HCT116 (cell line): ENCODE measurements around the gene GOLIM4. TPM values are rescaled to one million over a fixed set of nuclear protein-coding genes. Genes with fewer than 3 reads are reported as not detected.

Source experiments
- ATAC-seq: fragments of 200-7000 bp; cut with Tn5 transposase; 2 replicates; pipeline ENCODE4 v1.9.1; 2020; ENCODE audit warnings: mild to moderate bottlenecking, moderate library complexity
- BruUV-seq: library from RNA; stranded (reverse); fragments of 400-500 nt; replicated peaks from 2 replicates; lab custom pipeline; 2021; lab: Mats Ljungman, UMichigan
- CTCF ChIA-PET: fragments of 300-600 bp; sonication (Branson Sonifier 250); formaldehyde crosslinking; loops from one replicate; lab custom pipeline; 2021; ENCODE audit warnings: antibody characterized with exemption; lab: Charles Lee
- POLR2A ChIA-PET: fragments of 300-600, 350-600 bp; sonication (Branson Sonifier 250); formaldehyde crosslinking; loops from one replicate; lab custom pipeline; 2021; ENCODE audit warnings: antibody characterized with exemption; lab: Charles Lee
- RAD21 ChIA-PET, 2 experiments: fragments of 300-600 bp; sonication (Branson Sonifier 250); formaldehyde crosslinking; loops; one replicate each; lab custom pipeline; 2023; ENCODE audit warnings: low total read pairs in 2 of 2; ENCODE audit not compliant: uncharacterized antibody in 2 of 2, unreplicated experiment in 2 of 2, low non-redundant PET in 1 of 2; lab: Charles Lee
- DNase-seq: peaks from one replicate; pipeline ENCODE4 v3.0.0-alpha.2; 2010; ENCODE audit warnings: low read depth, low spot score
- H2AFZ ChIP-seq: fragments of 200-600 bp; shearing (Covaris generic), sonication (generic); 2 replicates; pipeline ENCODE4 v1.6.1; 2017; ENCODE audit warnings: low read depth, mixed run types, mixed read lengths, antibody characterized with exemption, low read length; ENCODE audit not compliant: poor library complexity, severe bottlenecking
- H3K27ac ChIP-seq: 2 replicates; pipeline ENCODE4 v1.5.1; 2012; ENCODE audit warnings: low read depth, low read length
- H3K27me3 ChIP-seq: fragments of 200-600 bp; sonication (generic); 2 replicates; pipeline ENCODE4 v1.6.1; 2016; ENCODE audit warnings: mixed run types, low read length, mixed read lengths; ENCODE audit not compliant: insufficient read depth
- H3K36me3 ChIP-seq, 2 experiments: fragments of 200-500 bp in 1 of 2; fragments of 200-600 bp in 1 of 2; sonication (Bioruptor generic) in 1 of 2; sonication (generic) in 1 of 2; 2 replicates each; pipeline versions ENCODE4 v1.5.1 to v1.6.1; 2014 to 2016; ENCODE audit warnings: low read length in 2 of 2, inconsistent platforms in 1 of 2, mixed read lengths in 1 of 2, mixed run types in 1 of 2; ENCODE audit not compliant: insufficient read depth in 2 of 2, control insufficient read depth in 1 of 2
- H3K4me1 ChIP-seq, 2 experiments: fragments of 200-600 bp in 1 of 2; sonication (generic) in 1 of 2; 2 replicates each; pipeline versions ENCODE4 v1.5.1 to v1.6.1; 2012 to 2017; ENCODE audit warnings: low read length in 2 of 2, inconsistent platforms in 1 of 2, mild to moderate bottlenecking in 1 of 2, mixed read lengths in 1 of 2, mixed run types in 1 of 2, moderate library complexity in 1 of 2; ENCODE audit not compliant: insufficient read depth in 2 of 2, control insufficient read depth in 1 of 2
- H3K4me2 ChIP-seq: fragments of 200-600 bp; sonication (generic); 2 replicates; pipeline ENCODE4 v1.6.1; 2017; ENCODE audit warnings: mixed run types, low read length, mixed read lengths
- H3K4me3 ChIP-seq, 2 experiments: fragments of 200-600 bp in 1 of 2; sonication (generic) in 1 of 2; replicated peaks in 1 of 2; 2 replicates each; pipeline ENCODE4 v1.5.1; 2011 to 2016; ENCODE audit warnings: low read length in 2 of 2, control low read depth in 1 of 2, low read depth in 1 of 2, mild to moderate bottlenecking in 1 of 2, mixed read lengths in 1 of 2, mixed run types in 1 of 2
- H3K79me2 ChIP-seq: fragments of 200-600 bp; sonication (generic); 2 replicates; pipeline ENCODE4 v1.6.1; 2017; ENCODE audit warnings: mild to moderate bottlenecking, mixed run types, low read length, moderate library complexity, mixed read lengths; ENCODE audit not compliant: insufficient read depth
- H3K9ac ChIP-seq: fragments of 200-600 bp; sonication (generic); 2 replicates; pipeline ENCODE4 v1.6.1; 2016; ENCODE audit warnings: low read length, mixed read lengths
- H3K9me2 ChIP-seq: fragments of 200-600 bp; sonication (generic), shearing (Covaris generic); 2 replicates; pipeline ENCODE4 v1.6.1; 2017; ENCODE audit warnings: mixed run types, mild to moderate bottlenecking, moderate library complexity; ENCODE audit not compliant: insufficient read depth
- H3K9me3 ChIP-seq, 2 experiments: fragments of 200-500 bp in 1 of 2; fragments of 200-600 bp in 1 of 2; sonication (Bioruptor generic) in 1 of 2; sonication (generic) in 1 of 2; 2 replicates each; pipeline ENCODE4 v1.6.1; 2014 to 2017; ENCODE audit warnings: low read length in 2 of 2, mixed read lengths in 2 of 2, inconsistent platforms in 1 of 2, low read depth in 1 of 2, mild to moderate bottlenecking in 1 of 2, mixed run types in 1 of 2, moderate library complexity in 1 of 2; ENCODE audit not compliant: control insufficient read depth in 1 of 2, insufficient read depth in 1 of 2
- H4K20me1 ChIP-seq: fragments of 200-600 bp; sonication (generic), shearing (Covaris generic); 2 replicates; pipeline ENCODE4 v1.6.1; 2017; ENCODE audit warnings: mixed run types, mild to moderate bottlenecking, moderate library complexity; ENCODE audit not compliant: insufficient read depth
- CBX3 ChIP-seq: IDR thresholded peaks from 2 replicates; pipeline ENCODE4 v1.6.1; 2012; ENCODE audit warnings: low read depth
- CEBPB ChIP-seq: IDR thresholded peaks from 2 replicates; pipeline ENCODE4 v1.6.1; 2012; ENCODE audit warnings: low read depth
- CTCF ChIP-seq, 3 experiments: fragments of 200-600 bp in 1 of 3; sonication (generic) in 1 of 3; IDR thresholded peaks in 2 of 3; conservative IDR thresholded peaks in 1 of 3; 2 replicates each; pipeline ENCODE4 v1.5.1; 2012 to 2017; ENCODE audit warnings: low read depth in 2 of 3, low read length in 2 of 3, antibody characterized with exemption in 1 of 3, borderline replicate concordance in 1 of 3, control low read depth in 1 of 3, mild to moderate bottlenecking in 1 of 3, mixed read lengths in 1 of 3, mixed run types in 1 of 3, moderate library complexity in 1 of 3; ENCODE audit not compliant: insufficient read depth in 1 of 3
- EGR1 ChIP-seq: IDR thresholded peaks from 2 replicates; pipeline ENCODE4 v1.6.1; 2012; ENCODE audit warnings: low read depth
- EZH2 ChIP-seq: fragments of 200-600 bp; sonication (generic); IDR thresholded peaks from 2 replicates; pipeline ENCODE4 v1.6.1; 2017; ENCODE audit warnings: antibody characterized with exemption, mixed run types
- FOSL1 ChIP-seq: IDR thresholded peaks from 2 replicates; pipeline ENCODE4 v1.6.1; 2012; ENCODE audit warnings: low read depth
- POLR2A ChIP-seq: IDR thresholded peaks from 2 replicates; pipeline ENCODE4 v1.7.0; 2011; ENCODE audit warnings: borderline replicate concordance; ENCODE audit not compliant: insufficient read depth, insufficient read length; ENCODE audit errors: extremely low read depth
- RAD21 ChIP-seq: IDR thresholded peaks from 2 replicates; pipeline ENCODE4 v1.6.1; 2012; ENCODE audit warnings: low read depth, mild to moderate bottlenecking
- REST ChIP-seq: IDR thresholded peaks from 2 replicates; pipeline ENCODE4 v1.6.1; 2012; ENCODE audit warnings: low read depth
- SIN3A ChIP-seq: IDR thresholded peaks from 2 replicates; pipeline ENCODE4 v1.6.1; 2012; ENCODE audit warnings: low read depth
- SRF ChIP-seq: IDR thresholded peaks from 2 replicates; pipeline ENCODE4 v1.6.1; 2012; ENCODE audit warnings: low read depth
- ZBTB33 ChIP-seq: IDR thresholded peaks from 2 replicates; pipeline ENCODE4 v1.6.1; 2011; ENCODE audit warnings: mild to moderate bottlenecking, low read length, moderate library complexity; ENCODE audit not compliant: insufficient replicate concordance; ENCODE audit errors: extremely low read depth
- intact Hi-C: fragments of 100-400 bp; cut with micrococcal nuclease; formaldehyde crosslinking; loops from 2 replicates; pipeline ENCODE4 v1.10.0; 2022
- total RNA-seq: library from RNA; stranded (reverse); gene quantifications from one replicate; pipeline ENCODE4 v1.2.1, GENCODE V29; 2021; ENCODE audit not compliant: unreplicated experiment
- TF ChIP-seq, protein P1 (sequence below): IDR thresholded peaks from 2 replicates; pipeline ENCODE4 v1.6.1; 2012

The GOLIM4 gene
- total RNA-seq, 1 experiment from 2014 or later, result 10.6 TPM

DNA sequence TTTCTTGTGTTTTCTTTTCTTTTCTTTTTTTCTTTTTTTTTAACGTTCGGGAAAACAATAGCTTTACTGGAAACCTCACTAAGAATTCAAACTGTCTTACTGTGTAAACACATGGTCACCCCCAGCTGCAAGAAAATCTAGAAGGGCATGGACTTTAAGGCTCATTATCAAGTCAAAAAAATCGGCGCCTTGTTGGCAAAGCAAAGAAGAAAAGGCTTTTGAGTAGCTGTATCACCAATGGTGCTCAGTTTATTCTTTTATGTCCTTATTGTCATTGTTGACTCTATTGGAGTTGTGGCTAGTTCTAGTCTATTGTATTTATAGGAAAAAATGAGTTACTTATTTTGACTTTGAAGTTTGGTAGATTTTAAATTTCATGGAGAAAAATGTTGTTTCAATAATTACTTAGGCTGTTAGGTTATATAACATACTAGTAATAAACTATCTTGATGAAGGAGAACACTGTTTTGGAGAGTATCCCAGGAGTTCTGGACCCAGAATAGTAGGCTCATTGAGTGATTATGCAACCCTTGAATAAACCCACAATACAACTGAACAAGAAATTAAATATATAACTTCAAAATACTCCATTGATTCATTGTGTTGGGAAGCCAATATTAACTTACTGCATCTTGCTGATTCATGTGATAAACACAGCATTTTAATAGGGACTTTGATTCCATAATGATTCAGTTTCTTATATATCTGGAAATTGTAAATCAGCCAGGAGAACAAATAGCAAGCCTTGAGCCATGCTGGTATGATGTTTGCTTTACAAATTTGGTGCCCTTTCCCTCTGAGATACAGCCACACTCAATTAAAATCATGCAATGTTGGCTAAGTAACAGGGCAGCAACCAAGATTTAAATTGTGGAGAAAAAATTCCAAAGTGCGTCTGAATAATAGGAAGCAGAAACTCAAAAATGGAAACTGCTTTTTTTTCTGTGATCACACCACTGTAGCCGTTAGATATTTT lies 27.8 kb upstream of the GOLIM4 start:
- intact Hi-C loops, result no loop called here
- Histone ChIP-seq H3K9me2 (no peaks in the 10 kb centered on the region), H3K4me3 (no peak overlapping the region), H3K27ac (no peak overlapping the region)
- RAD21 ChIA-PET, result no interaction called here
- TF ChIP-seq SRF (no peak), POLR2A (no peak), CTCF (IDR thresholded peaks at IDR 0.05 in 2 of 3, conservative IDR thresholded peaks at IDR 0.05 in 1 of 3; ENCODE audit: borderline replicate concordance in 1 of 3, insufficient read depth in 1 of 3, low read depth in 2 of 3, low read length in 2 of 3) (no peak), CBX3 (no peak), EGR1 (no peak), RAD21 (no peak), FOSL1 (no peak), ZBTB33 (no peak), SIN3A (no peak), REST (no peak), EZH2 (no peak), CEBPB (no peak)
- TF ChIP-seq, protein P1, sequence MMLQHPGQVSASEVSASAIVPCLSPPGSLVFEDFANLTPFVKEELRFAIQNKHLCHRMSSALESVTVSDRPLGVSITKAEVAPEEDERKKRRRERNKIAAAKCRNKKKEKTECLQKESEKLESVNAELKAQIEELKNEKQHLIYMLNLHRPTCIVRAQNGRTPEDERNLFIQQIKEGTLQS, result no peak
- TF ChIP-seq, all 23 proteins: peak for 0
- H3K79me2 ChIP-seq, result no peaks in the 10 kb centered on the region
- ChIA-PET CTCF (no interaction called here), POLR2A (no interaction called here)
- ATAC-seq (no peak), DNase-seq (no peak)
- H3K9me3 ChIP-seq, result no peaks in the 10 kb centered on the region
- no peaks in the 10 kb centered on the region for H3K27me3 ChIP-seq
- no peak overlapping the region for H2AFZ ChIP-seq
- no peaks in the 10 kb centered on the region for H3K36me3 ChIP-seq
- BruUV-seq, result no TSS peak
- H3K4me2 ChIP-seq, result no peak overlapping the region
- H4K20me1 ChIP-seq, result no peaks in the 10 kb centered on the region
- H3K4me1 ChIP-seq, result no peaks in the 10 kb centered on the region
- H3K9ac ChIP-seq, result no peak overlapping the region
